ENCODE measurements around the gene PCGF2. TPM values are rescaled to one million over a fixed set of nuclear protein-coding genes. Genes with fewer than 3 reads are reported as not detected.

The PCGF2 gene
- total RNA-seq, 2 donors from 2014 or later: 101 to 106 TPM

- Histone ChIP-seq H3K4me3 (ENCODE audit: low read length) (peak overlapping the region; percentile 99), H3K9ac (ENCODE audit: extremely low read depth, low read length, poor library complexity, severe bottlenecking) (peak overlapping the region; percentile 46), H3K27ac (ENCODE audit: low read depth, low read length) (no peak overlapping the region), H3K4me1 (ENCODE audit: control insufficient read depth, insufficient read depth, low read length) (no peaks in the 10 kb centered on the region), H3K36me3 (ENCODE audit: control insufficient read depth, insufficient read depth, low read length) (peaks cover 4% of the 10 kb centered on the region), H3K27me3 (ENCODE audit: control insufficient read depth, insufficient read depth, low read length, poor library complexity, severe bottlenecking) (no peaks in the 10 kb centered on the region), H3K9me3 (ENCODE audit: control insufficient read depth, low read length) (no peaks in the 10 kb centered on the region)
- no peaks in the 10 kb centered on the region for H3K27me3 Mint-ChIP-seq (ENCODE audit: insufficient read depth)
- DNase-seq: no peak
- TF ChIP-seq CTCF (conservative IDR thresholded peaks at IDR 0.05): no peak
- H3K27ac Mint-ChIP-seq: no peak overlapping the region
- H3K4me1 Mint-ChIP-seq: peaks cover 33% of the 10 kb centered on the region
- WGBS, 2 experiments (ENCODE audit: insufficient coverage in 1 of 2, insufficient read length in 1 of 2): 0 to 1% methylated on average over 23 to 32 of the region's 32 CpGs
- H3K4me3 Mint-ChIP-seq: peak overlapping the region; percentile 92
- H3K36me3 Mint-ChIP-seq (ENCODE audit: low read depth): peaks cover 15% of the 10 kb centered on the region
- H3K9me3 Mint-ChIP-seq: no peaks in the 10 kb centered on the region
Measured at GRCh38 chr17:38748892-38749222, 721 bp upstream of the PCGF2 start.

GRCh38 chr17:38747463-38748148 is 530 bp downstream of the PCGF2 start:
- Mint-ChIP-seq H3K4me1 (peaks cover 41% of the 10 kb centered on the region), H3K27me3 (ENCODE audit: insufficient read depth) (no peaks in the 10 kb centered on the region), H3K36me3 (ENCODE audit: low read depth) (peaks cover 19% of the 10 kb centered on the region), H3K27ac (peak overlapping the region; percentile 87), H3K4me3 (peak overlapping the region; percentile 92), H3K9me3 (no peaks in the 10 kb centered on the region)
- Histone ChIP-seq H3K27ac (ENCODE audit: low read depth, low read length) (peak overlapping the region; percentile 81), H3K4me1 (ENCODE audit: control insufficient read depth, insufficient read depth, low read length) (peaks cover 5% of the 10 kb centered on the region), H3K9ac (ENCODE audit: extremely low read depth, low read length, poor library complexity, severe bottlenecking) (peak overlapping the region; percentile 73), H3K36me3 (ENCODE audit: control insufficient read depth, insufficient read depth, low read length) (peaks cover 9% of the 10 kb centered on the region), H3K9me3 (ENCODE audit: control insufficient read depth, low read length) (no peaks in the 10 kb centered on the region), H3K27me3 (ENCODE audit: control insufficient read depth, insufficient read depth, low read length, poor library complexity, severe bottlenecking) (no peaks in the 10 kb centered on the region), H3K4me3 (ENCODE audit: low read length) (peak overlapping the region; percentile 95)
- TF ChIP-seq CTCF (conservative IDR thresholded peaks at IDR 0.05): peak; percentile 38
- DNase-seq: peak; percentile 85
- WGBS, 2 experiments (ENCODE audit: insufficient coverage in 1 of 2, insufficient read length in 1 of 2): 0% methylated on average over 58 of the region's 64 CpGs; no CpG with 5 or more reads in 1 of the 2 experiments

- no peaks in the 10 kb centered on the region for H3K27me3 ChIP-seq (ENCODE audit: control insufficient read depth, insufficient read depth, low read length, poor library complexity, severe bottlenecking)
- H3K9ac ChIP-seq (ENCODE audit: extremely low read depth, low read length, poor library complexity, severe bottlenecking): peak overlapping the region; percentile 73
- peak; percentile 72 for DNase-seq
- no peaks in the 10 kb centered on the region for H3K9me3 Mint-ChIP-seq
- H3K27ac Mint-ChIP-seq: peak overlapping the region; percentile 62
- peaks cover 47% of the 10 kb centered on the region for H3K4me1 Mint-ChIP-seq
- no peaks in the 10 kb centered on the region for H3K27me3 Mint-ChIP-seq (ENCODE audit: insufficient read depth)
- H3K4me3 ChIP-seq (ENCODE audit: low read length): peak overlapping the region; percentile 95
- peaks cover 21% of the 10 kb centered on the region for H3K36me3 Mint-ChIP-seq (ENCODE audit: low read depth)
- H3K36me3 ChIP-seq (ENCODE audit: control insufficient read depth, insufficient read depth, low read length): peaks cover 15% of the 10 kb centered on the region
- H3K4me3 Mint-ChIP-seq: peak overlapping the region; percentile 92
- WGBS, 2 experiments (ENCODE audit: insufficient coverage in 1 of 2, insufficient read length in 1 of 2): 3 to 7% methylated on average over 2 to 17 of the region's 21 CpGs
- H3K27ac ChIP-seq (ENCODE audit: low read depth, low read length): no peak overlapping the region
- H3K4me1 ChIP-seq (ENCODE audit: control insufficient read depth, insufficient read depth, low read length): peaks cover 5% of the 10 kb centered on the region
- H3K9me3 ChIP-seq (ENCODE audit: control insufficient read depth, low read length): no peaks in the 10 kb centered on the region
- TF ChIP-seq CTCF (conservative IDR thresholded peaks at IDR 0.05): no peak
Measured at GRCh38 chr17:38746849-38747462, 1.2 kb downstream of the PCGF2 start.

All from endodermal cell (in vitro differentiated cells).